PFSK-1 (cell line): ENCODE measurements around the gene ELOVL6.

Experiments used
- FOXP2 ChIP-seq: optimal IDR thresholded peaks from 2 replicates; pipeline ENCODE3; 2011; ENCODE audit warnings: borderline replicate concordance, control low read depth, inconsistent platforms; ENCODE audit not compliant: insufficient read depth; ENCODE audit errors: extremely low read length, extremely low read depth
- POLR2AphosphoS5 ChIP-seq: IDR thresholded peaks from 2 replicates; pipeline ENCODE4 v1.6.1; 2012; ENCODE audit warnings: low read depth, mild to moderate bottlenecking, control low read depth, low read length, moderate library complexity
- SIN3A ChIP-seq: IDR thresholded peaks from 2 replicates; pipeline ENCODE4 v1.6.1; 2012; ENCODE audit warnings: mild to moderate bottlenecking, low read length, moderate library complexity, borderline replicate concordance; ENCODE audit not compliant: insufficient read depth
- TAF1 ChIP-seq: IDR thresholded peaks from 2 replicates; pipeline ENCODE4 v1.6.1; 2012; ENCODE audit warnings: low read length, control low read depth, borderline replicate concordance; ENCODE audit not compliant: insufficient read depth
- TF ChIP-seq, protein P1 (sequence below), 2 experiments: IDR thresholded peaks; 2 replicates each; pipeline versions ENCODE4 v1.6.1 to v1.8.0; 2011 to 2012; ENCODE audit warnings: low read depth in 2 of 2, low read length in 2 of 2, control low read depth in 1 of 2, inconsistent platforms in 1 of 2, mild to moderate bottlenecking in 1 of 2, moderate library complexity in 1 of 2; ENCODE audit not compliant: insufficient read depth in 1 of 2

ELOVL6 gene

DNA sequence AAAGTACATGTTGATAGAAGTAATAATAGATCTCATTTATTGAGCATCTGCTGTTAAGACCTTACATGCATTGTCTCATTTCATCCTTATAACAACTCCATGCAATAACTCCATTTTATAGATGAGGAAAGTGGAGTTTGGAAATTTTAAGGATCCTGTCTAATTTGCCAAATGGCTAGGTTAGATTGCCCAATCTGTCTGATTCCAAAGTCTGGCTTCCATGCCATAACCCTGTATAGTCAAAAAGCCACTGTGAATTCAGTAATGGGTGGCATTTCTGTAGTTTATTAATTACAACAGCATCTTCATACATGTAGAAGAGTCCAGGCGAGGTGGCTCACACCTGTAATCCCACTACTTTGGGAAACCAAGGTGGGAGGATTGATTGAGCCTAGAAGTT is 8.8 kb upstream of the ELOVL6 start:
- TF ChIP-seq POLR2AphosphoS5: no peak
- TF ChIP-seq SIN3A: no peak
- no peak for TF ChIP-seq FOXP2
- TF ChIP-seq, protein P1, sequence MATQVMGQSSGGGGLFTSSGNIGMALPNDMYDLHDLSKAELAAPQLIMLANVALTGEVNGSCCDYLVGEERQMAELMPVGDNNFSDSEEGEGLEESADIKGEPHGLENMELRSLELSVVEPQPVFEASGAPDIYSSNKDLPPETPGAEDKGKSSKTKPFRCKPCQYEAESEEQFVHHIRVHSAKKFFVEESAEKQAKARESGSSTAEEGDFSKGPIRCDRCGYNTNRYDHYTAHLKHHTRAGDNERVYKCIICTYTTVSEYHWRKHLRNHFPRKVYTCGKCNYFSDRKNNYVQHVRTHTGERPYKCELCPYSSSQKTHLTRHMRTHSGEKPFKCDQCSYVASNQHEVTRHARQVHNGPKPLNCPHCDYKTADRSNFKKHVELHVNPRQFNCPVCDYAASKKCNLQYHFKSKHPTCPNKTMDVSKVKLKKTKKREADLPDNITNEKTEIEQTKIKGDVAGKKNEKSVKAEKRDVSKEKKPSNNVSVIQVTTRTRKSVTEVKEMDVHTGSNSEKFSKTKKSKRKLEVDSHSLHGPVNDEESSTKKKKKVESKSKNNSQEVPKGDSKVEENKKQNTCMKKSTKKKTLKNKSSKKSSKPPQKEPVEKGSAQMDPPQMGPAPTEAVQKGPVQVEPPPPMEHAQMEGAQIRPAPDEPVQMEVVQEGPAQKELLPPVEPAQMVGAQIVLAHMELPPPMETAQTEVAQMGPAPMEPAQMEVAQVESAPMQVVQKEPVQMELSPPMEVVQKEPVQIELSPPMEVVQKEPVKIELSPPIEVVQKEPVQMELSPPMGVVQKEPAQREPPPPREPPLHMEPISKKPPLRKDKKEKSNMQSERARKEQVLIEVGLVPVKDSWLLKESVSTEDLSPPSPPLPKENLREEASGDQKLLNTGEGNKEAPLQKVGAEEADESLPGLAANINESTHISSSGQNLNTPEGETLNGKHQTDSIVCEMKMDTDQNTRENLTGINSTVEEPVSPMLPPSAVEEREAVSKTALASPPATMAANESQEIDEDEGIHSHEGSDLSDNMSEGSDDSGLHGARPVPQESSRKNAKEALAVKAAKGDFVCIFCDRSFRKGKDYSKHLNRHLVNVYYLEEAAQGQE (IDR thresholded peaks at IDR 0.05; ENCODE audit: insufficient read depth in 1 of 2, low read depth in 2 of 2, low read length in 2 of 2): no peak
- TF ChIP-seq TAF1: no peak

DNA sequence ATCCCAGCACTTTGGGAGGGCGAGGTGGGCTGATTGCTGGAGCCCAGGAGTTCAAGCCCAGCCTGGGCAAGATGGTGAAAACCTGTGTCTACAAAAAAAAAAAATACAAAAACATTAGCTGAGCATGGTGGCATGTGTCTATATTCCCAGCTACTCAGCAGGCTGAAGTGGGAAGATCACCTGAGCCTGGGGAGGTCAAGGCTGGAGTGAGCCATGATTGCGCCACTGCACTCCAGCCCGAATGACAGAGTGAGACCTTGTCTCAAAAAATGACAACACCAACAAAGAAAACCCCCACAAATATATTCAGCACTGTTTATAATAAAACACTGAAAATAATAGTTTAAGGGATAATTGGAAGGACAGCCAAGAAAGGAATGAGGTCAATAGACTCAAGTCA is 3.6 kb upstream of the ELOVL6 start:
- TF ChIP-seq SIN3A: no peak
- no peak for TF ChIP-seq TAF1
- TF ChIP-seq POLR2AphosphoS5: no peak

DNA sequence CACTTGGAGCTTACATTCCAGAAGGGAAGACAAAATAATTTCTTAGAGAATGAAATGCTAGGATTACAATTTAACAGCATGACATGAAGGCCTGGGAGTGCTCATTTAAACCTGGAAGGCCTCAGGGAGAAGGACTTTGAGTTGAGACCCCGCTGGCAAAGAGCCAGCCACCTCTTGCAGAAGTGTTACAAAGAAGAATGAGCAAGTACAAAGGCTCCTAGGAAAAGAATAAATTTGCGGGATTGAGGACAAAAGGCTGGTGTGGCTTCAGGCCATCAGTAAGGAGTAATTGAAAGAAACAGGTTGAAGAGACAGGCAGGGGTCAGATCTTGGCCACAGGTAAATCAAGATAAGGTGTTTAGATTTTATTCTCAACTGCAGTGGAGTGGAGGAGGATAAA is 3.1 kb upstream of the ELOVL6 start:
- TF ChIP-seq TAF1: no peak
- no peak for TF ChIP-seq POLR2AphosphoS5
- TF ChIP-seq FOXP2: no peak
- no peak for TF ChIP-seq SIN3A
- TF ChIP-seq, protein P1 (IDR thresholded peaks at IDR 0.05; ENCODE audit: insufficient read depth in 1 of 2, low read depth in 2 of 2, low read length in 2 of 2): no peak

DNA sequence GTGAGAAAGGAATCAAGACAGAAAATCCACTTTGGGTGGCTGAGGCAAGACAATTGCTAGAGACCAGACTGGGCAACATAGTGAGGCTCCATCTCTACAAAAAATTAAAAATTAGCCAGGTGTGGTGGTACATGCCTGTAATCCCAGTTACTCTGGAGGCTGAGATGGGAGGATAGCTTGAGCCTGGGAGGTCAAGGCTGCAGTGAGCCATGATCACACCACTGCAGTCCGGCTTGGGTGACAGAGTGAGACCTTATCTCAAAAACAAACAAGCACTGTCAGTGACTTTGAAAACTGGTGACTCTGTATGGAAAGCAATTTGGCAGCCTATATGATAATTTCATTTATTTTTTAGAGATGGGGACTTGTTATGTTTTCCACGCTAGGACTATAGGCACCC is 2.3 kb upstream of the ELOVL6 start:
- no peak for TF ChIP-seq FOXP2
- TF ChIP-seq, protein P1 (IDR thresholded peaks at IDR 0.05; ENCODE audit: insufficient read depth in 1 of 2, low read depth in 2 of 2, low read length in 2 of 2): no peak
- no peak for TF ChIP-seq SIN3A
- no peak for TF ChIP-seq TAF1
- TF ChIP-seq POLR2AphosphoS5: no peak

DNA sequence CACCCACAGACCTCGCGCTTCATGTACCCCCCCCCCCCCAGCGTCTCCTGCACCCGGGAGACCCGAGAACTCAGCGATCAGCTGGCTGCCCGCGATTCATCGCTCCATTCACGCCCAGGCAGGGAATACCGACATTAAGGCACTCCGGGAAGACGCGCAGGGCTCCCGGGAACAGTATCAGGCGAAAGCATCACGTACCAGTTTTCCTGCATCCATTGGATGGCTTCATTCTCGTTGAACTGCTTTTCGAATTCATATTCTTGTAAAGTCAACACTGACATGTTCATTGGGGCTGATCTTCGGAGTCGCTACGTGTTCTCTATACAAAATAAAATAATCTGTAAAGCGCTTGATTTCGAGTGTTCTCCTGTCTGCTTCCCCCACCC is 373 bp downstream of the ELOVL6 start:
- TF ChIP-seq FOXP2 (no peak), POLR2AphosphoS5 (no peak; the same call in 1 of the 2 replicates), TAF1 (no peak), SIN3A (no peak)
- TF ChIP-seq, protein P1 (IDR thresholded peaks at IDR 0.05; ENCODE audit: insufficient read depth in 1 of 2, low read depth in 2 of 2, low read length in 2 of 2): no peak

DNA sequence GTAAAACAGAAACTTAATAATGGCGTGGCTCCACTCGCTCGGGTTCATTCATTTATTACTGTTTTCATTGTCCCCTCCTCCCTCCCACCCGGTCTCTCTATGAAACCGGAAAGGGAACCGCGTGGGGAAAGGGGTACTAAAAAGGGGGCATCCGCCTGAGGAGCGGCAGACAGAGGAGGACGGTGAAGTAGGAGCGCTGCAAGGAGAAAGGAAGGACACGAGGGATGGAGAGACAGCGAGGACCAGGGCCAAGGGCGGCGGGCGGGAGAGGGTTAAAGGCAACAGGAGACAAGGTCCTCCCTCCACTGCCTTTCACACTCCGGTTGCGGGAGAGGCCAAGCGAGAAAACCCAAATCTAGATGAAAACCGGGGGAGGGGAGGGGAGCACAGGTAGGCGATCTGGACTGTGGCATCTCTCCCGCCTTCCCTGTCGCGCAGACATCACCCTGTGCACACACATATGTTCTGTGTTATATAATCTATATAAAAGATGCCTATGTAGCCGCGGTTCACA is 829 bp downstream of the ELOVL6 start:
- TF ChIP-seq POLR2AphosphoS5: peak; percentile 66; the same call in 1 of the 2 replicates
- no peak for TF ChIP-seq FOXP2
- TF ChIP-seq, protein P1 (IDR thresholded peaks at IDR 0.05; ENCODE audit: insufficient read depth in 1 of 2, low read depth in 2 of 2, low read length in 2 of 2): no peak
- no peak for TF ChIP-seq SIN3A
